Peyer's patch (tissue), 4 donors: ENCODE measurements around the gene CDH8.

Experiments
- POLR2A ChIP-seq, 2 donors: fragments of 450-650 bp; IDR thresholded peaks; one replicate each; pipeline ENCODE4 v1.5.1; 2017; ENCODE audit warnings: antibody characterized with exemption in 2 of 2, mild to moderate bottlenecking in 2 of 2, moderate library complexity in 2 of 2
- TF ChIP-seq, protein P1 (sequence below), 6 experiments: fragments of 450-650 bp in 4 of 6; fragments of 200-600 bp in 2 of 6; sonication (generic) in 1 of 6; IDR thresholded peaks; one replicate each; pipeline ENCODE4 v1.5.1; 2017 to 2019; ENCODE audit warnings: antibody characterized with exemption in 6 of 6, mild to moderate bottlenecking in 3 of 6, moderate library complexity in 1 of 6

- TF ChIP-seq, protein P1, sequence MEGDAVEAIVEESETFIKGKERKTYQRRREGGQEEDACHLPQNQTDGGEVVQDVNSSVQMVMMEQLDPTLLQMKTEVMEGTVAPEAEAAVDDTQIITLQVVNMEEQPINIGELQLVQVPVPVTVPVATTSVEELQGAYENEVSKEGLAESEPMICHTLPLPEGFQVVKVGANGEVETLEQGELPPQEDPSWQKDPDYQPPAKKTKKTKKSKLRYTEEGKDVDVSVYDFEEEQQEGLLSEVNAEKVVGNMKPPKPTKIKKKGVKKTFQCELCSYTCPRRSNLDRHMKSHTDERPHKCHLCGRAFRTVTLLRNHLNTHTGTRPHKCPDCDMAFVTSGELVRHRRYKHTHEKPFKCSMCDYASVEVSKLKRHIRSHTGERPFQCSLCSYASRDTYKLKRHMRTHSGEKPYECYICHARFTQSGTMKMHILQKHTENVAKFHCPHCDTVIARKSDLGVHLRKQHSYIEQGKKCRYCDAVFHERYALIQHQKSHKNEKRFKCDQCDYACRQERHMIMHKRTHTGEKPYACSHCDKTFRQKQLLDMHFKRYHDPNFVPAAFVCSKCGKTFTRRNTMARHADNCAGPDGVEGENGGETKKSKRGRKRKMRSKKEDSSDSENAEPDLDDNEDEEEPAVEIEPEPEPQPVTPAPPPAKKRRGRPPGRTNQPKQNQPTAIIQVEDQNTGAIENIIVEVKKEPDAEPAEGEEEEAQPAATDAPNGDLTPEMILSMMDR (IDR thresholded peaks at IDR 0.05), result no peak
- TF ChIP-seq POLR2A (IDR thresholded peaks at IDR 0.05), result no peak
Measured at GRCh38 chr16:61659936-61660335, 376.3 kb downstream of the CDH8 start.
